PFSK-1 (cell line): ENCODE measurements around the gene FAF1.

ENCODE experiments used
- FOXP2 ChIP-seq: optimal IDR thresholded peaks from 2 replicates; pipeline ENCODE3; 2011; ENCODE audit warnings: borderline replicate concordance, control low read depth, inconsistent platforms; ENCODE audit not compliant: insufficient read depth; ENCODE audit errors: extremely low read length, extremely low read depth
- POLR2AphosphoS5 ChIP-seq: IDR thresholded peaks from 2 replicates; pipeline ENCODE4 v1.6.1; 2012; ENCODE audit warnings: low read depth, mild to moderate bottlenecking, control low read depth, low read length, moderate library complexity
- REST ChIP-seq, 2 experiments: IDR thresholded peaks; 2 replicates each; pipeline versions ENCODE4 v1.6.1 to v1.8.0; 2011 to 2012; ENCODE audit warnings: low read depth in 2 of 2, low read length in 2 of 2, control low read depth in 1 of 2, inconsistent platforms in 1 of 2, mild to moderate bottlenecking in 1 of 2, moderate library complexity in 1 of 2; ENCODE audit not compliant: insufficient read depth in 1 of 2
- SIN3A ChIP-seq: IDR thresholded peaks from 2 replicates; pipeline ENCODE4 v1.6.1; 2012; ENCODE audit warnings: mild to moderate bottlenecking, low read length, moderate library complexity, borderline replicate concordance; ENCODE audit not compliant: insufficient read depth
- TAF1 ChIP-seq: IDR thresholded peaks from 2 replicates; pipeline ENCODE4 v1.6.1; 2012; ENCODE audit warnings: low read length, control low read depth, borderline replicate concordance; ENCODE audit not compliant: insufficient read depth

Gene FAF1

GRCh38 chr1:50978144-50978851, 18.2 kb upstream of the FAF1 start:
- TF ChIP-seq POLR2AphosphoS5: no peak
- peak; percentile 49 for TF ChIP-seq FOXP2
- no peak for TF ChIP-seq REST (IDR thresholded peaks at IDR 0.05; ENCODE audit: insufficient read depth in 1 of 2, low read depth in 2 of 2, low read length in 2 of 2)
- TF ChIP-seq TAF1: no peak
- TF ChIP-seq SIN3A: peak; percentile 45; the same call in 1 of the 2 replicates

- no peak for TF ChIP-seq FOXP2
- no peak for TF ChIP-seq SIN3A
- no peak for TF ChIP-seq REST (IDR thresholded peaks at IDR 0.05; ENCODE audit: insufficient read depth in 1 of 2, low read depth in 2 of 2, low read length in 2 of 2)
- no peak for TF ChIP-seq POLR2AphosphoS5
- TF ChIP-seq TAF1: no peak
Observed at GRCh38 chr1:50977575-50978143, 17.6 kb upstream of the FAF1 start.

- no peak for TF ChIP-seq POLR2AphosphoS5
- TF ChIP-seq FOXP2: no peak
- TF ChIP-seq TAF1: no peak
- peak; percentile 62; the same call in 1 of the 2 replicates for TF ChIP-seq SIN3A
- no peak for TF ChIP-seq REST (IDR thresholded peaks at IDR 0.05; ENCODE audit: insufficient read depth in 1 of 2, low read depth in 2 of 2, low read length in 2 of 2)
Observed at GRCh38 chr1:50976890-50977574, 17.0 kb upstream of the FAF1 start.

GRCh38 chr1:50976111-50976889, 16.2 kb upstream of the FAF1 start:
- TF ChIP-seq TAF1 (peak; percentile 54; the same call in 1 of the 2 replicates), SIN3A (no peak)

- no peak for TF ChIP-seq TAF1
- no peak for TF ChIP-seq POLR2AphosphoS5
- TF ChIP-seq REST (IDR thresholded peaks at IDR 0.05; ENCODE audit: insufficient read depth in 1 of 2, low read depth in 2 of 2, low read length in 2 of 2): no peak
- TF ChIP-seq SIN3A: no peak
- no peak for TF ChIP-seq FOXP2
Observed at GRCh38 chr1:50975436-50975835, 15.4 kb upstream of the FAF1 start.
